GM19238 (cell line): ENCODE results near the gene NHLRC4.

Source experiments
- DNase-seq: peaks from one replicate; pipeline ENCODE4 v3.0.0; 2011; ENCODE audit warnings: low spot score; ENCODE audit not compliant: insufficient read length

Gene NHLRC4

DNA sequence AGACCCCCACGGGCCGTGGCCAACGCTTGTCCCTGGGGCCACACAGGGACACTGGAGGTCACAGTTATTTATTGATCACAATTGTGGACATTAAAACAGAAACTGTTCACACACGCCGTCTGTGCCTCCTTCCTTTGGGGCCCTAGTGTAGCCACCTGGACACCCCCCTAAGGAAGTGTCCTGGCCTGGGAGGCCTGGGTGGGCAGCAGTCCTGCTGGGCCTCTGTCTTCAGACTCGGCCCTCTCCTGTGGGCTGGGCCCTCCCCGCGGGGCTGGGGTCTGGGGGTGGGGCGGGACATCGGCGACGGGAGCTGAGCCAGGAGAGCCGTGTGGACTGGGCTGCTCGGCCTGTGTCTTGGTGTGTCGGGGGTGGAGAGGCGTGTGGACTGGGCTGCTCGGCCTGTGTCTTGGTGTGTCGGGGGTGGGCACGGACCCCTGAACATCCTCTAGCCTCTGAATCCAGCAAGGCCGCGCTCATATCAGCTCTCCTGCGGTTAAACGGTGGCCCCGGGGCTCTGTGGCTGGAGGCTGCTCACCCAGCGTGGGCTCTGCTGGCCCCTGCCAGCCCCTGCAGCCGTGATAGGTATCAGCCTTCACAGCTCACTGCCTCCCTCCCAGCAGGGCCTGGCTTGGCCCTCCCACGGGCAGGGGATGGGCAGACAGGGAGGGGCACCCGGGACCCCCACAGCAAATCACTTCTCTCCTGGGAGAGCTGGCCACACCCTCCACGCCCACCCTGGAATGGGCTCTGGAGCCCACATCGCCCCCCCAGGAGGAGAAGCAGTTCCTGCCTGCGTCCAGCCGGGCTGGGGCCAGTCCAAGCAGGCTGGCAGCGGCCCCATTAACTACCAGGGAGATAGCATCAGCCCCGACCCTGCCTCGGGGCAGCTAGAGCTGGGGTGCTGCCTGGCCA is 1.1 kb upstream of the NHLRC4 start:
- DNase-seq = no peak

DNA sequence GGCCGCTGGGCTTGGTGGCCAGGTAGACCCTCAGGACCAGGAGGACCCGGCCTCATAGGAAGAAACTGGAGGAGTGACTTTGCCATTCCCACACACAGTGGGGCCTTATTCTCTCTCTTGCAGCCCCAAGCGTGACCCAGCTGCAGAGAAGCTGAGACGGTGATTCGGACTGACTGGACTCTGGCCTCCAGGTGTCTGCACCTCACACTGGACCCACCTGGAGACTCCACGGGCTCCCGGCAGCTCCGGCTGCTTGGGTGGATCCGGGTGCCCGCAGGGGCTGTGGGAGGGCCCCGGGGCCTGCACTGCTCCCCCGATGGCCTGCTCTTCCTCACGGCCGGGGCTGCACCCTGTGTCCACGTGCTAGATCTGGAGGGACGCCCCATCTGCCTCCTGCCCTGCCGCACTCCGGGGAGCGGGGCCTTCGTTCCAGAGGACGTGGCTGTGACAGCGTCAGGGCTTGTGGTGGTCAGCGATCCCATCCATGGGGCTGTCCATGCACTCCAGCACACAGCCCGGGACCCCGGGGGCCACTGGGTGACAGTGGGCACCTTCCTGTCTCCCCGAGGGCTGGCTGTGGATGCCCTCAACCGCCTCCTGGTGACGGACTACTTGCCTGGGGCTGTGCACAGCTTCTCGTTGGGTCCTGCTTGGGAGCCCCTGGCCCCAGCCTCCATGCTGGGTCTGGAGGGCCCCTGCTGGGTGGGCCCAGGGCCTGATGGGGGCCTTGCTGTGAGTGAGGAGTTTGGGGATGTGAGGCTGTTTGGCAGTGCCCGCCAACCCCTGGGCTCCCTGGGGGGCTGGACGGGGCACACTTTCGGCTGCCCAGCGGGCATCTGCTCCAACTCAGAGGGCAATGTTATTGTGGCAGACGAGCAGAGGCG is 810 bp downstream of the NHLRC4 start:
- DNase-seq = no peak

DNA sequence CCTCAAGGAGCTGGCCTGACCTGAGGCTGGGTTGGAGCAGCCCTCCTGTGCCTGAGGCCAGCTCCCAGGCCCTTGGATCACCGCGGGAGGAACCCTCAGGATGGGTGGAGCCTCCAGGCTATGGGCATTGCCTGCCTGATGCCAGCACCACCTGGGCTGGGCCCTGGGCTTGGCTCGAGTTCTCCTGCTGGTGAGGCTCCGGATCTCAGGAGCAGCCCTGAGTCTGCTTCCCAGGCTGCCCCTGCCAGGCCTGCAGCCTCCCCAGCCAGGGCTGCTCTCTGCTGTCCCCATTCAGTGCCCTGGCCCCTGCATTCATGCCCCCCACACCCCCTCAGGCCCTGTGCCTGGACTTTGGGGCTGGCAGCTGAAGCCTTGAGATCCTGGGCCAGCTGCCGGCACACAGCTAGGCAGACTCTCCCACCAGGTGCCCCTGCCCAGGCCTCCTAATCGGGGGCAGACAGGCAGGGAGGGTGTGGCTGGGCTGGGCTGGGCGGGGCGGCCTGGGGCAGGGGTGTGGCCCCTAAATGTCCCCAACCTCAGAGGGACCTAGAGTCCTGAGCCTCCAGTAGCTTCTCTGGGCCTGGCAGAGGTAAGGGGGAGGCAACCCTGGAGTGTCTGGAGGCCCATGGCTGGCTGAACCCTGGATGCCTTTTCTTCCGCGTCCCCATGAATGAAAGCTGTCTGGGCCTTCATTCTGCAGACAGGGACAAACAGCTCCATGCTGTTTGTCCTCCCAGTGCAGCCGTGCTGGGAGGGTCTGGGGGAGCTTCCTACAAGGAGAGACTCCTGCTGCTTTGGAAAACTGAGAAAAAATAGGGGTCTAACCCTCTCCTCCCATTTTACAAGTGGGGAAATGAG is 1.8 kb downstream of the NHLRC4 start:
- no peak for DNase-seq

DNA sequence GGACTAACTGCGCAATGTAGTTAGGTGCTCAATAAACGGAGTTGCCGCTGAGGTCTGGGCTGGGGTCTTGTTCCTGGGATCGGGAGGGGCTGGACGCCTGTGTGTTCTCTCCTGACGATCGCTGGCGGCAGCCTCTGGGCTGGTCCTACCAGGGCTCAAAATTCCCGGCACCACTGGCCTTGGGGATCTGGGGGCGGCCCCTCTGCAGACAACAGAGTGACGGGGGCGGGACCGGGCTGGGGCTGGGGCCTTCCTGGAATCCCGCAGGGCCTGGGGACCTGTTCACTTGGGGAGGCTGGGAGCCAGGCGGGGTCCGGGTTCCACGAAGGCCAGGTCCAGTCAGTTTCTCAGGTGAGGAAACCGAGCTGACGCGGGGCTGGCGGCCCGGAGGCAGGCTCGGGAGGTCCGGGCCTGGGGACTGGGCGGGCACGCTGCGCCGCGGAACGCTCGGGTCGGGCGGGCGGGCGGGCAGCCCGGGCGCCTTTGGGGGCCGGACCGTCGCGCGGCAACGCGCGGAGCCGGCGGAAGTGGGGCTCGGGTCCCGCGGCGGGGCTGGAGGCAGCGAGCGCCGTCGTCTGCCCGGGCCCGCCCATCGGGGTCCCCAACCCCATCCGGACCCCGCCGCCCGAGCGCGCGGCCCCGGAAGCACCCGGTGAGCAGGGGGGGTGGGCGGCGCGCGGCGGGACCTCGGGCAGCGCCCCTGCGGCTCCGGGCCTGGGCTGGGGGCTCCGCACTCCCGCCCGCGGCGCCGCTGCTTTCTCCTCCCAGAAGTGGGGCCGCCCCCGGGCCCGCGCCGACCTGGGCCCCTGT is 2.8 kb downstream of the NHLRC4 start, which contains the start of gene PIGQ:
PIGQ (plus strand) TSS at position 524 of the 810 bp plus-strand sequence. CDS start 4,107 bp downstream, outside the sequence.
- peak; percentile 96 for DNase-seq

DNA sequence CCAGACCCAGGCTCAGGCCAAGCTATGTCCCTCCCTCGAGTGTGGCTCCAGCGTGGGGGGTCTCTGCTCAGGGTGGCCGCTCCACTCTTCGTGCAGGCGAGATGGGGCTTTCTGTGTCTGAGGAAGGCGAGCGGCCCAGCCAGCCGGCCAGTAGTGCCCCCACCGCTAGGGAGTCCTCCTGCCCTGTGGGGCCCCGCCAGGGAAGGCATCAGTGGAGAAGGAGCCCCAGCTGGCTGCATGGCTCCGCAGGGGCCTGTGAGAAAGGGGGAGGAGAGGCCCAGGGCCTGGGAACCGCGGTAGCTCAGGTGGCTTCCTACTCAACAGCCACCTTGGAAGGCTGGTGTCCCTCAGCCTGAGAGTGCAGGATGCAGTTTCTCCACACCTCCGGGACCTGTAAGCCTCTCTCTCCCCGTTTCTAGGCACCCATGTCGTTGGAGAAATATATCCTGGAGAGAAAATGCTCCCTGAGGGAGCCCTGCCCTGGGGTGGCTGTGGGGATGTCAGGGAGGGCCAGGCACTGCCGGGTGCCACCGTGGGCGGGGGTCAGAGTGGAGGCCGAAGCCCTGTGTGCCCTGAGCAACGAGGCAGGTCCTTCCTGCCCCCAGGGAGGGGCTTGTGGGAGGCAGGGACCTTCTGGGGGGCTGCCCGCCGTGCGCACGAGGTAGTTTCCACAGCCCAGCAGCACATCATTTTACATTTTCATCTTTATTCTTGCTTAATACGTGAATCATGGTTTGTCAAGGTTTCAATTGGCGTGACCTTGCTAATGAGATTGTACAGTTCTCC is 6.3 kb downstream of the NHLRC4 start:
- no peak for DNase-seq

DNA sequence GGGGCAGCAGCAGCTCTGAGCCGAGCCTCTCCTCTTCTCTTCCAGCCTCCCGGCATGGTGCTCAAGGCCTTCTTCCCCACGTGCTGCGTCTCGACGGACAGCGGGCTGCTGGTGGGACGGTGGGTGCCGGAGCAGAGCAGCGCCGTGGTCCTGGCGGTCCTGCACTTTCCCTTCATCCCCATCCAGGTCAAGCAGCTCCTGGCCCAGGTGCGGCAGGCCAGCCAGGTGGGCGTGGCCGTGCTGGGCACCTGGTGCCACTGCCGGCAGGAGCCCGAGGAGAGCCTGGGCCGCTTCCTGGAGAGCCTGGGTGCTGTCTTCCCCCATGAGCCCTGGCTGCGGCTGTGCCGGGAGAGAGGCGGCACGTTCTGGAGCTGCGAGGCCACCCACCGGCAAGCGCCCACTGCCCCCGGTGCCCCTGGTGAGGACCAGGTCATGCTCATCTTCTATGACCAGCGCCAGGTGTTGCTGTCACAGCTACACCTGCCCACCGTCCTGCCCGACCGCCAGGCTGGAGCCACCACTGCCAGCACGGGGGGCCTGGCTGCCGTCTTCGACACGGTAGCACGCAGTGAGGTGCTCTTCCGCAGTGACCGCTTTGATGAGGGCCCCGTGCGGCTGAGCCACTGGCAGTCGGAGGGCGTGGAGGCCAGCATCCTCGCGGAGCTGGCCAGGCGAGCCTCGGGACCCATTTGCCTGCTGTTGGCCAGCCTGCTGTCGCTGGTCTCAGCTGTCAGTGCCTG is 7.4 kb downstream of the NHLRC4 start:
- no peak for DNase-seq

DNA sequence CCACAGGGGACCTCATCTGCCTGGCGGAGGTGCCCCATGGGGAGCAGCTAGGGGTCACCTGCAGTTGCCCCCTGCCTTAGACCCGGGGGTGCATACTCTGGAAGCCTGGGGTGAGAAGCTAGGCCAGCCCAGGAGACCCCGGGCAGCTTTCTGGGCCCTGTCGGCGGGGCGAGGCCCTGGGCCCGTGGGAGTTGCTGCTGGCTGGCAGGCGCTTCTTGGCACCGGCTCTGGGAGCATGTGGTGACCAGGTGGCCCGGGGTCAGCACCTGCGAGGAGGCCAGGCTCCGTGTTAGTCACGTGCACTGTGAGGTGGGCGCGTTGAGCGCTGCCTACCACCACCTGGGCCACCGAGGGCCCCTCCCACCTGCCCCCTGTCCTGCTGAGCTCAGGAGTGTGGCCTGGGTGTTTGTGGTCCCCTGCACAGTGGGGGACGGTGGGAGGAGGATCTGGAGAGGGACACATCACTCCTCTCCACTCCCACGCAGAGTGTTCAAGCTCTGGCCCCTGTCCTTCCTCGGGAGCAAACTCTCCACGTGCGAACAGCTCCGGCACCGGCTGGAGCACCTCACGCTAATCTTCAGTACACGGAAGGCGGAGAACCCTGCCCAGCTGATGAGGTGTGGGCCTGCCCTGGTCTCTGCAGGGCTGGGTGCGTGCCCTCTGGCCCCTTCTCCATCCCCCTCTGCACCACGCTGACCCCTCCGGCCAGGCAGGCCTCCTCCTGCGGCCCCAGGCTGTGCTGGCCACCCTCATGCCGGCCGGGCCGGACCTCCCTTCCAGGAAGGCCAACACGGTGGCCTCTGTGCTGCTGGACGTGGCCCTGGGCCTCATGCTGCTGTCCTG is 8.8 kb downstream of the NHLRC4 start:
- DNase-seq = no peak

DNA sequence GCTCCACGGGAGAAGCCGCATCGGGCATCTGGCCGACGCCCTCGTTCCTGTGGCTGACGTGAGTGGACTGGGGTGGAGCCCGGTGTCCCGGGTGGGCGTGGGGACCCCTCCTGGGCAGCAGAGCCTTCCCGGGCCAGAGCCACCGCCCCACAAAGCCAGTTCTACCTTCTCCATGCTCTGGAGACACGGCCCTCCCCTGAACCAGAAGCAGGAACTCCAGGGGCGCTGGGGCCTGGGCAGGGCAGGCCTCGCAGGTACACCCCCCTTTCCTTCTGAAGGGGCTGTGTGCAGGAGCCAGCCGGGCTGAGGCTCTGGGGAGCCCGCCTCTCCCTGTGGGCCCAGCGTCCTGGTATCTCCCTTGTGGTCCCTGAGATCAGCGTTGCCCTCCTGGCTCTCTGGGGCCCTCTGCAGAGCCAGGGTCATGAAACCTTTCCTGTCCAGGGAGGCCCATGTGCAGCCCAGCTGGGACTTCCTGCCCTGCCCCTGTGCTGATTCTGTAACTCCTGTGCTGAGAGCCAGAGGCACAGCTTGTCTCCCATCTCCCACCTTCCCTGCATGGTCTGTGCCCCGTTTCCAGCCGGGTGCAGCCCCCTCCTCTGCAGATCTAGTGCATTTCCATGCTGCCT is 9.5 kb downstream of the NHLRC4 start:
- no peak for DNase-seq

DNA sequence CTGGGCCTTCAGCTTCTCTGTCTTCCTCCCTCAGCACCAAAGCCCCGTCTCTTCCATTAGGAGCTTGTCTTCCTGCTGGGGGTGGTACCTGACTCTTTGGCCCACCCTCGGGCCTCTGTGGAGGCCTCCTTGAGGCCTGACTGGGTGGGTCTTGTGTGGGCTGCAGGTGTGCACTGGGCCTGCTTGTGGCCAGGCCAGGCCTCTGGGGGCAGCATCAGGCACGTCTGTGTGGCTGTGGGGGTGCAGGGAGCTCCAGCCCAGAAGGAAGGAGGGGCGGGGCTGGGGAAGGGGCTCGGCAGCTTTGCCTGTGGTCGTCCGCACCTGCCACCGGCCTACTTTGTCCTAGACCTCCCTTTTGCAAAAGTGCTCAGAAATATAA is 10.0 kb downstream of the NHLRC4 start:
- DNase-seq = no peak

DNA sequence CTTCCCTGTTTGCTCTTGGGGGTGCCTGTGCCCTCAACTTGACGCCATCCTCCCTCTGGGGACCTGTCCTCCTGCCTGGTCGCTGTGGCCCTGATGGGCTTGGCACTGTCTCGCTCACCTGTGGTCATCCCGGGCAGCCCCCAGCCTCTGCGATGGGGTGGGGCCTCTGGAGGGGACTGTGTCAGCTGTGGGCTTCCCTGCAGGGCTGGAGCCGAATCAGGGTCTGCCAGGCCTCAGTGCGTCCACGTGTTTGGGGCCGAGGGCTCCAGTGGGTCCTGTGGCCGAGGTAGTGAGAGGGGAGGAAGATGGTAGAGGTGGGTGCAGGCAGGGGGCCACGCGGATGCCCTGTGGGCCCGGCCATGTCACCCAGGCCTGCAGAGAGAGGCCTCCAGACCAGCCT is 11.0 kb downstream of the NHLRC4 start:
- no peak for DNase-seq

DNA sequence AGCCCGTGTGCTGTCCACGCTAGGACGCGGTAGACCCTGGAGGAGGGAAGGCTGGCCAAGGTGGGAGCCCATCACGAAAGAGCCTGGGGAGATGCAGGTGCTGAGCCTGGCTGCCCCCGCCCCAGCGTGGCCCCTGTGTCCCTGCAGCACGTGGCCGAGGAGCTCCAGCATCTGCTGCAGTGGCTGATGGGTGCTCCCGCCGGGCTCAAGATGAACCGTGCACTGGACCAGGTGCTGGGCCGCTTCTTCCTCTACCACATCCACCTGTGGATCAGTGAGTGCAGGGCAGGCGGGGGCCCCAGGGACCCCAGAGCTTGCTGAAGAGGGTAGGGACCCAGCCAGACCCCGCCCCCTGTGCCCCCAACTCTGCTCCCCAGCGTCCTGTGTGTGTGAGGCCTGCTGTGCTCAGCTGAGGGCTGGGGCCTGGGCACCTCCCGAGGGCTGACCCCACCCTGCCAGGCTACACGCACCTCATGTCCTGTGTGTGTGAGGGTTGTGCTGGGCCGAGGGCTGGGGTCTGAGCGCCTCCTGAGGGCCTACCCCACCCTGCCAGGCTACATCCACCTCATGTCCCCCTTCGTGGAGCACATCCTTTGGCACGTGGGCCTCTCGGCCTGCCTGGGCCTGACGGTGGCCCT is 11.5 kb downstream of the NHLRC4 start:
- no peak for DNase-seq

DNA sequence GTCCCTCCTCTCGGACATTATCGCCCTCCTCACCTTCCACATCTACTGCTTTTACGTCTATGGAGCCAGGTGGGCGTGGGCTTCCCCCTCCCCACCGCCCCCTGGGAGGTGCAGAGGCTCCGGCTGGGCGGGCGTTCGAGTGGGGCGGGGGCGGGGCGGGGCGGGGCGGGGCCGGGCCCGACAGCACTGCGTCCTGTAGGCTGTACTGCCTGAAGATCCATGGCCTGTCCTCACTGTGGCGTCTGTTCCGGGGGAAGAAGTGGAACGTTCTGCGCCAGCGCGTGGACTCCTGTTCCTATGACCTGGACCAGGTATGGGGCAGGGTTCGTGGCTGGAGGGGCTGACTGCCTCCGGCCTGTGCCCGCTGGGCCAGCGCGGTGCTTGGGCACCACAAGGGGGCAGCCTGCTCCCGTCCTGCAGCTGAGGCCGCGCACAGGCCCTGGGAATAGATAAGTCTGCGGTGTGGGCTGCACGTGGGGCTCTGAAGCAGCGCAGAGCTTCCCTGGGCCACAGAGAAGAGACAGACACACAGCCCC is 12.1 kb downstream of the NHLRC4 start:
- DNase-seq = peak; percentile 80

DNA sequence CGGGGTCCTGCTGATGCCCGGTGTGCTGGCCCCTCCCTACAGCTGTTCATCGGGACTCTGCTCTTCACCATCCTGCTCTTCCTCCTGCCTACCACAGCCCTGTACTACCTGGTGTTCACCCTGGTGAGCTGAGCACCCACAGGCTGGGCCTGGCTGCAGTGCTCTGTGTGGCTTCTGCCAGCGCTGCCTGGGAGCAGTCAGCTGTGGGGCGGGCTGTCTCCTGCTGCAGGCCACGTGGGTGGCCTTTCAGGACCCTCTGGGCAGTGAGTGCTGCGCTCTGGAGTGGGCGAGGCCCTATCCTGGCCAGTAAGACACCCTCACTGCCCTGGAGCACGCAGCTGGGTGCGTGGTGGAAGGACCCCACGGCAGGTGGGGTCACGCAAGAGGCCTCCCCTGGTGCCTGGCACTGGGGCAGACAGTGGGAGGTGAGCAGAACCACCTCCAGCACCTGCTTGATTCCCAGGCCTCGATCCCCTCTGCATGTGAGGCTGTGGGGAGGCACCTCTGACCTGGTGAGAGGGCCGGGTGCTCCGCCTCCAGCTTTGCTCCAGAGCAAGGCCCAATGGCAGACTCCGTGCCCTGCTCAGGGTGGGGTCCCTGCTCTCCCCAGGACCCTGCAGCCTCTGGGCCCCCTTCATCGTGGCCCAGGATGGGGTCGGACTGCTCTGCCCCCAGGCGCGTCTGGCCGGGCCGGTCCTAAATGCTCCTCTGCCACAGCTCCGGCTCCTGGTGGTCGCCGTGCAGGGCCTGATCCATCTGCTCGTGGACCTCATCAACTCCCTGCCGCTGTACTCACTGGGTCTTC is 13.5 kb downstream of the NHLRC4 start:
- no peak for DNase-seq

DNA sequence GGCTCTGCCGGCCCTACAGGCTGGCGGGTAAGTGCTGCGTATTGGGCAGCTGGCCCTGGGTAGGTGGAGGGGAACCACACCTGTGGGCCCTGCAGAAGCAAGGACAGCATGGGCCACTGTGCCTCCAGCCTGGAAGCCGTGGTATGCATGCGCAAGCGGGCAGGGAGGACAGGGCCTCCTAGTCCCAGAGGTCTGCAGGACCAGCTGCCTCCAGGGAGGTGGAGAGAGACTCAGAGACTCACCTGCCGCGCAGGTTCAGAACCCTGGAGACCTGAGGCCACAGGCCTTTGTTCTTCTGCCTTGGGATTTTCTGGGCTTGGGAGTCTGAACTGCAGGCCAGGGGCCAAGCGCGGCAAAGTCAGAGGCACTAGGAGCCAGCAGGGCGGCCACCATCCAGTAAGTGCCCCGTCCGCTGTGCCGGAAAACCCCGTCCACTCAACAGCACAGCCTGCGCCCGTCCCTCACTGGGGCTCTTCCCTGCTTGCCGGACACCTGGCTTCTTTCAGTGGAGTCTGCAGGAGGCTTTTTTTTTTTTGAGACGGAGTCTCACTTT is 14.2 kb downstream of the NHLRC4 start:
- DNase-seq = no peak

DNA sequence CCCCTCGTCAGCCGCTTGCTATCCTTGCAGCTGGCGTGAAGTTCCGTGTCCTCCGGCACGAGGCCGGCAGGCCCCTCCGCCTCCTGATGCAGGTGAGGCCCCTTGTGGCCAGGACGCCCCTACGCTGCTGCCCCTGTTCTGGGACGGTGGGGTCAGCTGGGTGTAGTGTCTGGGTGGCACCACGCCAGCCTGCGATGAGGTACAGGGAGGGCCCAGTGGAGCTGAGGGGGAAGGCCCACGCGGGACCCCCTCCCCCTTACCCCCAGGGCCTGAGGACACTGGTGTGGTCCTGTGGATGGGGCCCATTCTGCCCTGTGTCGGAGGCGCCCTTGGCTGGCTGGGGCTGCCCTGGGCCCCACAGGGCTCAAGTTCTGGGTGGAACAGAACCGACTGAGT is 15.4 kb downstream of the NHLRC4 start:
- no peak for DNase-seq
